ENCODE results near the gene HORMAD2. TPM values are rescaled to one million over a fixed set of nuclear protein-coding genes. Genes with fewer than 3 reads are reported as not detected.

HORMAD2 gene
- total RNA-seq, 1 donor from 2014 or later: not detected

DNA sequence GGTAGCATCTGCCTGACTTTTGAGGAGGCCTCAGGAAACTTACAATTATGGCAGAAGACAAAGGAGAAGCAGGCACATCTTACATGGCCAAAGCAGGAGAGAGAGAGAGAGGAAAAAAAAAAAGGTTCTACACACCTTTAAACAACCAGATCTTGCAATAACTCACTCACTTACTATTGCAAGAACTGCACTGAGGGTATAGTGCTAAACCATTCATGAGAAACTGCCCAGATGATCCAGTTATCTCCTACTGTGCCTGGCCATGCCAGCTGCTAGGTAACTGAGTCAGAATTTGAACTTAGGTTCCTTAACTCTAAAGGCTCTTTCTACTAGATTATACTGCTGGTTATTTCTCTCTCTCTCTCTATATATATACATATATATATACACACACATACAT, 7.3 kb downstream of the HORMAD2 start:
- DNase-seq (ENCODE audit: low spot score): no peak
- H3K4me2 ChIP-seq: no peak overlapping the region
- no peak overlapping the region for H3K27ac ChIP-seq
- Mint-ChIP-seq H3K27ac (no peak overlapping the region), H3K36me3 (no peaks in the 10 kb centered on the region), H3K4me1 (no peaks in the 10 kb centered on the region), H3K27me3 (ENCODE audit: insufficient read depth, low read depth) (no peaks in the 10 kb centered on the region), H3K4me3 (no peak overlapping the region), H3K9me3 (peaks cover 1% of the 10 kb centered on the region)
- H3K27me3 ChIP-seq: no peaks in the 10 kb centered on the region
- no peaks in the 10 kb centered on the region for H3K4me1 ChIP-seq
- H3K9me3 ChIP-seq (ENCODE audit: low read depth): peaks cover 2% of the 10 kb centered on the region
- H2AFZ ChIP-seq (replicated peaks): no peak overlapping the region
- no peak overlapping the region for H3K4me3 ChIP-seq
- no peaks in the 10 kb centered on the region for H4K20me1 ChIP-seq (ENCODE audit: low read depth)
- no peaks in the 10 kb centered on the region for H3K36me3 ChIP-seq
- no peak overlapping the region for H3K9ac ChIP-seq
- no peak for TF ChIP-seq EZH2 (IDR thresholded peaks at IDR 0.05)
- TF ChIP-seq, protein P1, sequence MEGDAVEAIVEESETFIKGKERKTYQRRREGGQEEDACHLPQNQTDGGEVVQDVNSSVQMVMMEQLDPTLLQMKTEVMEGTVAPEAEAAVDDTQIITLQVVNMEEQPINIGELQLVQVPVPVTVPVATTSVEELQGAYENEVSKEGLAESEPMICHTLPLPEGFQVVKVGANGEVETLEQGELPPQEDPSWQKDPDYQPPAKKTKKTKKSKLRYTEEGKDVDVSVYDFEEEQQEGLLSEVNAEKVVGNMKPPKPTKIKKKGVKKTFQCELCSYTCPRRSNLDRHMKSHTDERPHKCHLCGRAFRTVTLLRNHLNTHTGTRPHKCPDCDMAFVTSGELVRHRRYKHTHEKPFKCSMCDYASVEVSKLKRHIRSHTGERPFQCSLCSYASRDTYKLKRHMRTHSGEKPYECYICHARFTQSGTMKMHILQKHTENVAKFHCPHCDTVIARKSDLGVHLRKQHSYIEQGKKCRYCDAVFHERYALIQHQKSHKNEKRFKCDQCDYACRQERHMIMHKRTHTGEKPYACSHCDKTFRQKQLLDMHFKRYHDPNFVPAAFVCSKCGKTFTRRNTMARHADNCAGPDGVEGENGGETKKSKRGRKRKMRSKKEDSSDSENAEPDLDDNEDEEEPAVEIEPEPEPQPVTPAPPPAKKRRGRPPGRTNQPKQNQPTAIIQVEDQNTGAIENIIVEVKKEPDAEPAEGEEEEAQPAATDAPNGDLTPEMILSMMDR (IDR thresholded peaks at IDR 0.05): no peak
- TF ChIP-seq EZH2phosphoT487 (IDR thresholded peaks at IDR 0.05): no peak
- H3F3A ChIP-seq (ENCODE audit: low read depth): no peaks in the 10 kb centered on the region
- no peaks in the 10 kb centered on the region for H3K79me2 ChIP-seq (ENCODE audit: low read depth)

DNA sequence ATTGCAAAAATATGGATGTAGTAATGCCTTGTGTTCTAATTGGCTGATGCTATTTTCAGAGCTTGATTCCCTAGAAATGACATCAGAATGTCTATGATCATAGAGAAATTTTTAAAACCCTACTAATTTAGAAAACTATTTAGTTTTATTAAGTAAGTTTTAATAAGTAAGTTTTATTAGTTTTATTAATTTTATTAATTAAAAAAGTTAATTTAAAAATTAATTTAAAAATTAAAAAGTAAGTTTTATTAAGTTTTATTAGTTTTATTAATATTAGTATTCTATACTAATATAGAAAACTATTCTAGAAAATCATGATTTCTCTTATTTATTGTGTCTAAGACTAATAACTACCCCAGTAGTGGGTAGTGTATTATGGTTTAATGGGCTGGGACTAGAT, 8.2 kb downstream of the HORMAD2 start:
- Mint-ChIP-seq H3K36me3 (no peaks in the 10 kb centered on the region), H3K4me3 (no peak overlapping the region), H3K27me3 (ENCODE audit: insufficient read depth, low read depth) (no peaks in the 10 kb centered on the region), H3K9me3 (peaks cover 7% of the 10 kb centered on the region), H3K4me1 (no peaks in the 10 kb centered on the region), H3K27ac (no peak overlapping the region)
- no peaks in the 10 kb centered on the region for H3F3A ChIP-seq (ENCODE audit: low read depth)
- no peaks in the 10 kb centered on the region for H3K79me2 ChIP-seq (ENCODE audit: low read depth)
- H3K4me2 ChIP-seq: no peak overlapping the region
- DNase-seq (ENCODE audit: low spot score): no peak
- H3K36me3 ChIP-seq: no peaks in the 10 kb centered on the region
- no peaks in the 10 kb centered on the region for H4K20me1 ChIP-seq (ENCODE audit: low read depth)
- no peak for TF ChIP-seq EZH2phosphoT487 (IDR thresholded peaks at IDR 0.05)
- TF ChIP-seq, protein P1 (IDR thresholded peaks at IDR 0.05): no peak
- no peak for TF ChIP-seq EZH2 (IDR thresholded peaks at IDR 0.05)
- H2AFZ ChIP-seq (replicated peaks): no peak overlapping the region
- H3K4me1 ChIP-seq: no peaks in the 10 kb centered on the region
- H3K27ac ChIP-seq: no peak overlapping the region
- no peak overlapping the region for H3K4me3 ChIP-seq
- no peak overlapping the region for H3K9ac ChIP-seq
- peaks cover 9% of the 10 kb centered on the region for H3K9me3 ChIP-seq (ENCODE audit: low read depth)
- H3K27me3 ChIP-seq: no peaks in the 10 kb centered on the region

DNA sequence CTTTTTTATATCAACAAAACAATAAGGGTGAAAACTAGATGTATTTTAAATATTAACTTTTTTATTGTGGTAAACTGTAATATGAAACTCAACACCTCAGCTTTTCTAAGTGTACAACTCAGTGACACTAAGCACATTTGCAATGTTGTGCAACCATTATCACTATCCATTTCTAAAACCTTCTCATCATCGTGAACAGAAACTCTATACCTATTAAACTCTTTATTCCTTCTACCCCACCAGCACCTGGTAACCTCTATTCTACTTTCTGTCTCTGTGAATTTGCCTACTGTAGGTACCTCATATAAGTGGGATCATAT, 9.4 kb downstream of the HORMAD2 start:
- H3K4me2 ChIP-seq: no peak overlapping the region
- TF ChIP-seq EZH2 (IDR thresholded peaks at IDR 0.05) (no peak), EZH2phosphoT487 (IDR thresholded peaks at IDR 0.05) (no peak)
- TF ChIP-seq, protein P1 (IDR thresholded peaks at IDR 0.05): no peak
- Mint-ChIP-seq H3K36me3 (no peaks in the 10 kb centered on the region), H3K27ac (no peak overlapping the region), H3K27me3 (ENCODE audit: insufficient read depth, low read depth) (no peaks in the 10 kb centered on the region), H3K9me3 (peaks cover 13% of the 10 kb centered on the region), H3K4me3 (no peak overlapping the region), H3K4me1 (no peaks in the 10 kb centered on the region)
- H3K4me3 ChIP-seq: no peak overlapping the region
- no peak overlapping the region for H3K9ac ChIP-seq
- no peaks in the 10 kb centered on the region for H3K79me2 ChIP-seq (ENCODE audit: low read depth)
- no peak for DNase-seq (ENCODE audit: low spot score)
- peaks cover 18% of the 10 kb centered on the region for H3K9me3 ChIP-seq (ENCODE audit: low read depth)
- H3K36me3 ChIP-seq: no peaks in the 10 kb centered on the region
- H3K27me3 ChIP-seq: no peaks in the 10 kb centered on the region
- H3F3A ChIP-seq (ENCODE audit: low read depth): no peaks in the 10 kb centered on the region
- no peak overlapping the region for H2AFZ ChIP-seq (replicated peaks)
- H4K20me1 ChIP-seq (ENCODE audit: low read depth): no peaks in the 10 kb centered on the region
- H3K4me1 ChIP-seq: no peaks in the 10 kb centered on the region
- no peak overlapping the region for H3K27ac ChIP-seq

DNA sequence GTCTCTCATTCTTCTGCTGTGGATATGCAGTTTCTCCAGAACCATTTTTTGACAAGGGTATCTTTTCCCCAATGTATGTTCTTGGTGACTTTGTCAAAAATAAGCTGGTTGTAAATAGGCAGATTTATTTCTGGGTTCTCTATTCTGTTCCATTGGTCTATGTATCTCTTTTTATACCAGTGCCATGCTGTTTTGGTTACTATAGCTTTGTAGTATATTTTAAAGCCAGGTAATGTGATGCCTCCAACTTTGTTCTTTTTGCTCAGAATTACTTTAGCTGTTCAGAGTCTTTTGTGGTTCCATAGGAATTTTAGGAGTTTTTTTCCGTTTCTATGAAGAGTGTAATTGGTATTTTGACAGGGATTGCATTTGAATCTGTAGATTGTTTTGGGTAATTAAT, 12.4 kb downstream of the HORMAD2 start:
- Histone ChIP-seq H3K9me3 (ENCODE audit: low read depth) (peaks cover 25% of the 10 kb centered on the region), H3K4me3 (no peak overlapping the region), H3K27ac (no peak overlapping the region), H3K9ac (no peak overlapping the region), H3K36me3 (no peaks in the 10 kb centered on the region), H3K4me2 (no peak overlapping the region), H3K79me2 (ENCODE audit: low read depth) (no peaks in the 10 kb centered on the region), H2AFZ (replicated peaks) (no peak overlapping the region), H3F3A (ENCODE audit: low read depth) (no peaks in the 10 kb centered on the region), H4K20me1 (ENCODE audit: low read depth) (no peaks in the 10 kb centered on the region), H3K4me1 (no peaks in the 10 kb centered on the region), H3K27me3 (peaks cover 5% of the 10 kb centered on the region)
- H3K4me3 Mint-ChIP-seq: no peak overlapping the region
- peaks cover 22% of the 10 kb centered on the region for H3K9me3 Mint-ChIP-seq
- DNase-seq (ENCODE audit: low spot score): no peak
- TF ChIP-seq EZH2phosphoT487 (IDR thresholded peaks at IDR 0.05): no peak
- TF ChIP-seq, protein P1 (IDR thresholded peaks at IDR 0.05): no peak
- no peaks in the 10 kb centered on the region for H3K4me1 Mint-ChIP-seq
- no peak overlapping the region for H3K27ac Mint-ChIP-seq
- no peaks in the 10 kb centered on the region for H3K36me3 Mint-ChIP-seq
- H3K27me3 Mint-ChIP-seq (ENCODE audit: insufficient read depth, low read depth): no peaks in the 10 kb centered on the region
